Fibroblast of pulmonary artery (primary cell): ENCODE measurements around the gene XYLB.

Source experiments
- DNase-seq: peaks from one replicate; pipeline ENCODE4 v3.0.0-alpha.2; 2010; ENCODE audit warnings: low read depth
- H3K4me3 ChIP-seq: replicated peaks from 2 replicates; pipeline ENCODE4 v1.5.1; 2011; ENCODE audit warnings: low read depth, mild to moderate bottlenecking, control low read depth, low read length, moderate library complexity
- CTCF ChIP-seq: IDR thresholded peaks from 2 replicates; pipeline ENCODE4 v1.5.1; 2011; ENCODE audit warnings: mild to moderate bottlenecking, control low read depth, low read length, inconsistent platforms; ENCODE audit errors: missing control alignments

Gene XYLB

GRCh38 chr3:38376098-38376816 is 29.7 kb downstream of the XYLB start:
- no peak for DNase-seq
- H3K4me3 ChIP-seq, result no peak overlapping the region
- TF ChIP-seq CTCF, result no peak

GRCh38 chr3:38379201-38379770 is 32.7 kb downstream of the XYLB start:
- TF ChIP-seq CTCF, result no peak
- no peak overlapping the region for H3K4me3 ChIP-seq

GRCh38 chr3:38382506-38383080 is 36.0 kb downstream of the XYLB start:
- H3K4me3 ChIP-seq, result no peak overlapping the region
- DNase-seq, result no peak
- TF ChIP-seq CTCF, result no peak

More at GRCh38 chr3:38379201-38379770, 32.7 kb downstream of the XYLB start:
- DNase-seq, result no peak

- DNase-seq, result no peak
- no peak for TF ChIP-seq CTCF
- H3K4me3 ChIP-seq, result no peak overlapping the region
Observed at GRCh38 chr3:38383156-38383875, 36.7 kb downstream of the XYLB start.

GRCh38 chr3:38386992-38387750 is 40.6 kb downstream of the XYLB start:
- no peak for TF ChIP-seq CTCF
- no peak overlapping the region for H3K4me3 ChIP-seq
- DNase-seq, result no peak

GRCh38 chr3:38387862-38388261 is 41.3 kb downstream of the XYLB start:
- no peak overlapping the region for H3K4me3 ChIP-seq
- no peak for DNase-seq
- no peak for TF ChIP-seq CTCF
